ENCODE results near the gene PCNP. TPM values are rescaled to one million over a fixed set of nuclear protein-coding genes. Genes with fewer than 3 reads are reported as not detected.

Gene PCNP
- total RNA-seq, 4 donors from 2014 or later: 107 to 159 (median 130) TPM

GRCh38 chr3:101556064-101556463, 17.9 kb upstream of the PCNP start:
- Histone ChIP-seq H3K36me3 (no peaks in the 10 kb centered on the region), H3K4me3 (no peak overlapping the region), H3K9me3 (no peaks in the 10 kb centered on the region), H3K27me3 (peaks cover 52% of the 10 kb centered on the region), H3K27ac (no peak overlapping the region), H3K4me1 (no peaks in the 10 kb centered on the region)
- no peak for ATAC-seq
- TF ChIP-seq EP300 (IDR thresholded peaks at IDR 0.05): no peak
- TF ChIP-seq CTCF (IDR thresholded peaks at IDR 0.05): no peak
- TF ChIP-seq POLR2A (IDR thresholded peaks at IDR 0.05): no peak
- TF ChIP-seq POLR2AphosphoS5 (IDR thresholded peaks at IDR 0.05): no peak
- WGBS, 2 donors (ENCODE audit: low coverage in 1 of 2): 13 to 43% methylated on average over 2 to 3 of the region's 3 CpGs

DNA sequence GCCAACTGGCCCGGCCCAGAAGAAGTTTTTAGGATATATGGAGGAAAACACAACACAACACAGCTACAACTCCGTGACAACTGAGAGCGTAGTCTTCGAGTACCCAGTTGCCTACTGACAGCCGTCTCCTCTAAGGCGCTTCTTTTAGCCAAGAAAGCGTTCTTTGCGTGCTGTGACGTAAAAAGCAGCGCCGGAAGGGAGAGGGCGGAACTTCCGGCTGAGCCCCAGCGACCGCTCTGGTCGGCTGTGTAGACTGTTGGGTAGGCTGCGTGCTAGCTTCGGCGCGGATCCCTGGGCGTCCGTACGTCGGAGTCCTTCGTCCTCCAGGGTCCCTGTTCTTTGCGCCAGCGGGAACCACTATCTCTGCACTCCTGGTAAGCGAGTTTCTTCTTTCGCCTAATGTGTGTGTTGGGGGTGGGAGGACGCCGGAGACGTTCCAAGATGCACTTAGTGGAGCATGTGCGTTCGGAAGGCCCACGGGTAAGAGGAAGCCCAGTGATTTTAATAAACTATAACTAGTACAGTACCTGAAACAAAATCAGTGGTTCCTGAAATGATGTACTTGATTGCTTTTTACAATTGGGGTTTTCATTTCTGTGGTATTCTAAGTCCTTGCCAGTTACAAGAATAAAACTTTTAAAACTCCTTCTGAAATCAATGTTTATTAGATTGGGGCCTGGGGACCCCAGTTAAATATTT, 12.2 kb upstream of the PCNP start, which contains the start of gene TRMT10C:
Gene TRMT10C, plus strand, starts transcription at position 239 of the 699 bp plus-strand sequence. CDS start 2,914 bp downstream, outside the sequence.
- peaks cover 4 to 37% (median 15%) of the 10 kb centered on the region in 3 donors for H3K4me1 ChIP-seq
- H3K9me3 ChIP-seq: no peaks in the 10 kb centered on the region
- H3K27ac ChIP-seq: peak within 1 kb of the TSS; percentile 93 to 99 (median 93)
- peaks cover 0 to 21% of the 10 kb centered on the region in 2 donors for H3K36me3 ChIP-seq
- peak; percentile 98 for ATAC-seq
- H3K27me3 ChIP-seq: peaks cover 30% of the 10 kb centered on the region
- WGBS, 2 donors (ENCODE audit: low coverage in 1 of 2): 0 to 14% methylated on average over 1 to 6 of the region's 35 CpGs
- peak; percentile 93 for TF ChIP-seq POLR2AphosphoS5 (IDR thresholded peaks at IDR 0.05)
- no peak for TF ChIP-seq CTCF (IDR thresholded peaks at IDR 0.05)
- peak; percentile 69 to 84 for TF ChIP-seq POLR2A (IDR thresholded peaks at IDR 0.05)
- no peak for TF ChIP-seq EP300 (IDR thresholded peaks at IDR 0.05)
- peak within 1 kb of the TSS; percentile 77 to 94 for H3K4me3 ChIP-seq

DNA sequence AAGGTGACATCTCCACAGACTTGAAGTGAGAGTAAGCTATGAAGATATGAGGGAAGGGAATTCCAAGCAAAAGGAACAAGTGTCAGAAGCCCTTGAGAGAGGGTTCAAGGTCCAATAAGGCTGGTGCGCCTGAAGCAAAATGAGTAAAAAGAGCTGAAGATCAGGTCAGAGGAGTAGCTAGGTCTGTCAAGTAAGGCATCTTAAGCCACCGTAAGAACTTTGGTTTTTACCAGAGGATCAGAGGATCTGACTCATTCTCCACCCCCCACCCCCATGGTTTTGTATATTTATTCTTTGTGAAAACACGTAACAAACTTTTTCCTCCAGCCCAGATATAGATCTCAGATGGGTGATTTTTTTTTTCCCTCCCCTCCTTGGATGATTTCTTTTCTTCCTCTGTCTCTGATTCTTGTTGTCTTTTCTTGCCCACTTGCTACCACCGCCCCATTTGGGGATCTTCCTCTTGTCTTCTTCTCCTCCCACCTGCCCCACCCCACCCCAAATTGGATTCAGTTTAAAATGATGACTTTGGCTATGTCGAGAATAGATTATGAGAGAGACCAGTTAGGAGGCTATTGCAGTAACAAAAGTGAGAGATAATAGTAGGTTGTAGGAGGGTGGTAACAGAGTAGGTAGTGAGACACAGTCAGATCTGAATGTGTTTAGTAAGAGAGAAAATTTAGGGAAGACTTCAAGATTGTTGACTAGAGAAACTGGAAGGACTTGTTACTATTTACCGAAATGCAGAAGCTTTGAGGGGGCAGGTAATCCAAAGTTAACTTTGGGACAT, 6.3 kb upstream of the PCNP start:
- Histone ChIP-seq H3K9me3 (no peaks in the 10 kb centered on the region), H3K4me1 (peaks cover 4 to 32% (median 11%) of the 10 kb centered on the region in 3 donors), H3K36me3 (peaks cover 0 to 29% of the 10 kb centered on the region in 2 donors), H3K27me3 (no peaks in the 10 kb centered on the region), H3K4me3 (no peak overlapping the region), H3K27ac (no peak overlapping the region)
- TF ChIP-seq EP300 (IDR thresholded peaks at IDR 0.05): no peak
- no peak for TF ChIP-seq CTCF (IDR thresholded peaks at IDR 0.05)
- TF ChIP-seq POLR2AphosphoS5 (IDR thresholded peaks at IDR 0.05): no peak
- TF ChIP-seq POLR2A (IDR thresholded peaks at IDR 0.05): no peak
- 87 to 94% methylated on average over 3 to 6 of the region's 6 CpGs for whole genome bisulfite sequencing, 2 donors (ENCODE audit: low coverage in 1 of 2)
- no peak for ATAC-seq

DNA sequence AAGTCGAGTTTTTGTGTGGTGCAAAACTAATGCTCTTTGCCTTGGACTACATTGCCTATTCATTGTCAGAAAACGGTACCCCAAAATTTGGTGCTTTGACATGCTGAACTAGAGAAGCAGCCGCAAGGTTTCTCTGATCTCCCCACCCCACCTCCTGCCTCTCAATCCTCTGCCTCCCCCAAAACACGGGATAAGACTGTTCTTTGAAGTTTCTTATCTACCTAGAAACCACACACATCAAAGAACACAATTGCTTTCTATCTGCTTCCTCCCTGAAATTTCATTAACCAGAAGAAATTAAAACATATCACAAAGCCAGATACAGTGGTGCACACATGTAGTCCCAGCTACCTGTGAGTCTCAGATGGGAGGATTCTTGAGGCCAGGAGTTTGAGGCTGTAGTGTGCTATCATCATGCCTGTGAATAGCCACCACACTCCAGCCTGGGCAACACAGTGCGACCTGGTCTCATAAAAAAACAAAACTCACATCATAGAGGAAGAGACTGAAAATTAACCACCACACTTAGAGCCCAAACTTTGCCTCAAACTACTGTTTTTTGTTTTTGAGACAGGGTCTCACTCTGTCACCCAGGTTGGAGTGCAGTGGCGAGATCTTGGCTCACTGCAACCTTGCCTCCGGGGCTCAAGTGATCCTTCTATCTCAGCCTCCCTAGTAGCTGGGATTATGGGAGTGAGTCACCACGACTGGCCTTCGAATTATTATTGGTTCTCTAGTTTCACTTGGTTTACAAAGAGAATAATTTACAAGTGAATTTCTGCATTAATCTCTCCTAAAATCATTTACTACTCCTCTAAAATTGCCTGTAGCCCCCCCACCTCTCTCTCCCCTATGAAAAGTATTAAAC, 2.7 kb upstream of the PCNP start:
- H3K36me3 ChIP-seq: peaks cover 0 to 13% of the 10 kb centered on the region in 2 donors
- H3K4me1 ChIP-seq: peaks cover 8 to 22% (median 11%) of the 10 kb centered on the region in 3 donors
- H3K4me3 ChIP-seq: no peak overlapping the region
- H3K9me3 ChIP-seq: no peaks in the 10 kb centered on the region
- TF ChIP-seq CTCF (IDR thresholded peaks at IDR 0.05) (no peak), POLR2AphosphoS5 (IDR thresholded peaks at IDR 0.05) (no peak), POLR2A (IDR thresholded peaks at IDR 0.05) (no peak), EP300 (IDR thresholded peaks at IDR 0.05) (no peak)
- no peaks in the 10 kb centered on the region for H3K27me3 ChIP-seq
- no peak overlapping the region for H3K27ac ChIP-seq
- 76 to 82% methylated on average over 9 of the region's 9 CpGs for WGBS, 2 donors (ENCODE audit: low coverage in 1 of 2)
- ATAC-seq: no peak

All from gastroesophageal sphincter (tissue), 4 donors.